GM18508 (cell line): ENCODE data around the gene TNIK.
"Not testable (repeated sequence)": the region's sequence is repeated elsewhere in the genome, so short reads cannot be mapped to it uniquely, and the experiment has no call there.

Source experiments
- ATAC-seq: cut with Tn5 transposase; IDR thresholded peaks from one replicate; pipeline ENCODE4 v1.9.1; 2021; ENCODE audit warnings: moderate number of reproducible peaks; ENCODE audit not compliant: insufficient read depth, unreplicated experiment

The TNIK gene

DNA sequence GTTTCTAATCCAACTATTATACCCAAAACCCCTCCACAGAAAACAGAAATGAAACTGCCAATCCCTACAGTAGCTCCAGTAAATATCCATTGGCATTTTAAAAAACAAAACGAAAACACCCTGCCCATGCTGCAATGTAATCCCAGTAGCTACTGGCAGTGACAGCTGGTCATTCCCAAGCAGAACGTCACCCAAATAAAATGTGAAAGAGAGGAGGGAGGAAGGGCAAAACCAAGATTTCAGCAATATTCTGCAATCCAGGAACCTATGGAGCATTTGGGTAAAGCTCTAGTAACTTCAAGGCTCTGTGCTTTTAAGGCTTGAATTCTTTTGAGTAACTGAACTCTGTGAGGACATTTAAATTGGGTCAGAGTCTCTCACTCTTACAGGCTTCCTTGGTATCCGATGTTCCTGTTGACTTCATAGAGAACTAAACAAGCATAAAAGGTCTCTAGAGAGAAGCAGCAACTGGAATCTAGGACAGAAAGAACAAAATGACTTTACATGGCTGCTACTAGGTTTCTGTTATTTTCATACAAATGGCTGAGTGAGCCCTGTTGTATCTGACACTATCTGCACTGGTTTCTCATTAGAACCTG, 136.2 kb downstream of the TNIK start:
- no peak for ATAC-seq

DNA sequence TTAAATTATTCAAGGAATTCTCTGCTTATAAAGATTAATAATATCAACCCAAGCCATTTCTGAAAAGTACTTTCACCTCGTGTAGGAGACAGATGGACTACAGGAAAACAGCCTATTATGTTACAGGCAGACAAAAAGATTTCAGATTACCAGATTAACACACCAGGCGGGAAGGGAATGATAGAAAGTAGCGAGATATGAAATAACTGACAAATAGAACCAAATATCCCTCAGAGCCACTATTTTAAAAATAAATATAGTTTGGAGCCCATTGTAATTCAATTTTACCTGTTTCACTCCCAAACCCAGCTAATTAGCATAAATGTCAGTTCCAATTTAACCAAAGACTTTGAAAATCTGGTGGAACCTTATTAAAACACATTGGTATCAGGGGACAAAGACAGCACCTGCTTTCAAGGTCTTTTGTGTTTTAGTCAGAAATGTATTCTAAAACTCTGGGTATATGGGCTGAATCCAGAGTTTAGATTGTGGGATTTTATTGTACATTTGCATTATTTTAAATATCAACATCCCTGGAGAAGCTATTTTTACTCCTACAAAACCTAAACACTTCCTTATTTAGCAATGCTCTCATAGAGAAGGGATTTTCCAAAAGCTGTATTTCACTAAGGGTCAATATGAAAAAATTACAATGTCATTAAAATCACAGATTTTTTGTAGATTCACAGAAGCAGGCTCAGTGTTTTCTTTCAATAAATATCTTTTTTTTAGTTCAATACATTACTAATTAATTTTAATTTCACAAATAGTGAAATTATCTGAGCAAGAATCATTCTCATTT, 138.4 kb downstream of the TNIK start:
- ATAC-seq = no peak

DNA sequence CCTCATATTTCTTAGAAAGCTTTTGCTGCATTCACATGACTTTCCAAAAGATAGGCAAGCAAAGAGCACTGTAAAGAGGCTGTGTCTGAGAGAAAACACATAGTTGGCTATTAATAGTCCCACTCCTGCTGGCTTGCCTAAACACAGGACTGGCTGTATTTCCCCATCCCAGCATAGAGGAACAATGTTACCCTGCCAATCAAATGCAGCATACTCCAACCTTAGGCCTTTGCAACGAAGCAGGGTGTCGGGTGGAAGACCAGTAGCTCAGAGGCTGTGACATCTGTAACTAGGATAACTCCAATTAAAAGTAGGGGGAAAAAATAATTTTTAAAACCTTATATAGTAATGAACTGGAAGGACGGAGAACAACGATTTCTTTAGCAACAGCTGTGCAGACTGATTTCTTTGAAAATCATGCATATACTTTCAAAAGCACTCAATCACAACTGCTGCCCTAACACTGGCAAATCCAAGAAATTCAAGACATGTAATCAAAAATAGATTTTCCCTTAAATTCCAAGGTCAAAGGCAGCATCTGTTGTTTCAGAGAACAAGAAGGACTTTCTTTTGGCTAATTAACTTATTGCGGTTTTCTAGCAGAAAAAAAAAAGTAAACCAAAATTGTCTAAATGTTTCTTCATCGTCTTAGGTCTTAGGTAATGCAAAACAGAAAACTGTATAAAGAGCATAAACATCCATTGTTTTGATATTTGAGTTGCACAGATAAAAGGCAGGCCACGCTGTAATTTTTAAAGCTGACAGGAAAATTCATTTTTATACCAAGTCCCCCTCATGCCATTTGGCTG, 139.3 kb downstream of the TNIK start:
- no peak for ATAC-seq

DNA sequence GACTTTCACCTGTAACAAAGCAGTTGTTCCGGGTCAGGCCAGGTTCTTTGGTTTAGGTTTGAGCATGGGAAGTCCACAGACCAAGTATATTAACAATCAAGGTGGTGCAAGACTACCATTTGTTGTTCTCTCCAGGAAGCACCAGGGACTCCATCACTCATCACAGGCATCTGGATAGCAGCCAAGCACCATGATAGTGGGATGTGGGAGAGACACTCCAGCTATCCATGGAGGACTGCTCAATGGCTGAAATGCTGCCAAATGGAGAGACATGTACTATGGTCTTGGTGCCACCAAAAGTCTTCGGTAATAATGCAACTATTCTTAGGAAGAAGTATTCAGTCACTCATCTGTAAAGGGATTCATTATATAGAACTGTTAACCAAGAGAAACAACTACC, 143.0 kb downstream of the TNIK start:
- no peak for ATAC-seq

DNA sequence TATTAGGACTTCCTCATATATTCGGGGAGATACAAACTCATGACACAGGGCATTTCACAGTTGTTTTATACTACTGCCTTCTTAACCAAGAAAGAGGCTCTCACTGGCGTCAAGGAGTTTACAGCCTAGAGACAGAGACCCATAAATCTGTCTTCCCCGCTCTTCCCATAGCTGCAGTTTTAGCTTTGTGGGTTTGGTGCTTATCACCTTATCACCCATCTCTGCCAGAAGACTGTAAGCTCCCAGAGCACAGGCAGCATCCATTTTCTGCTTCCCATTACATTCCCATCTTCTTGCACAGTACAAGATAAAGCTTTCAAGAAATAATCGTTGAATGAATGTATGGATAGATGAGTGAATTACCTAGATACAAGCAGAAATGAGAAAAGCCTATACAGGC, 144.3 kb downstream of the TNIK start:
- ATAC-seq = no peak

DNA sequence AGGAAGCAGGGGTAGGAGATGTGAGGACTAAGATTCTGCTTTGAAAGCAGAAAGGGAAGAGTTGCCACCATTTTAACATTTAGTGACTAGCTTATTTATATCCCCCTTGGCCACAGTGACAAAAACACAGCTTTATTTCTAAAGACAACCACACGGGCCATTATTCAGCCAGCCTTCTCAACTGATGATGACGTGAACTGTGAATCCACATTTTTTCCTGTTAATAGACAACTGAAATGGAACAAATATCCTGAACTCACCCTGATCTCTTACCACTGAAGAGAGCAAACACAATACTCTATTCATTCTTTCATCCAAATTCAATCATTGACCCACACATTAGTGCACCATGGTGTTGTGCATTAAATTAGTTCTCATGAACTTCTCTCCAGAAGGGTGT, 145.1 kb downstream of the TNIK start:
- ATAC-seq = no peak

DNA sequence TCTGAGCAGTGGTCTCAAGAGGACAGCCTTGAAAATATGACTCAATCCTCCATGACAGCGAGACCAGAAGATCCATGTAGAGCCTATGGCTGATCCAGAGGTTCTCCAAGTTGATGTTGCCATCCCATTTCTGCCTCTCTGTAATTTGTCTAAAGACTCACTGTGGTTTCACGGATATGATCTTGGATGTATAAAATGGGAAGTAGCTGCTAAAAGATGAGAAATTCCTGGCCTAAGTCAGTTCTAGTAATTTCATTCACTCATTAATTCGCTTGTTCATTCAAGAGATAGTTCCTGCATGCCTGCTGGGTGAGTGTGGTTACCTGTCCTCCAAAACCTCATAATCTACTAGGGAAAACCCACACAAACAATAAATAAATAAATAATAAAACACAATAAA, 145.9 kb downstream of the TNIK start:
- ATAC-seq = no peak

DNA sequence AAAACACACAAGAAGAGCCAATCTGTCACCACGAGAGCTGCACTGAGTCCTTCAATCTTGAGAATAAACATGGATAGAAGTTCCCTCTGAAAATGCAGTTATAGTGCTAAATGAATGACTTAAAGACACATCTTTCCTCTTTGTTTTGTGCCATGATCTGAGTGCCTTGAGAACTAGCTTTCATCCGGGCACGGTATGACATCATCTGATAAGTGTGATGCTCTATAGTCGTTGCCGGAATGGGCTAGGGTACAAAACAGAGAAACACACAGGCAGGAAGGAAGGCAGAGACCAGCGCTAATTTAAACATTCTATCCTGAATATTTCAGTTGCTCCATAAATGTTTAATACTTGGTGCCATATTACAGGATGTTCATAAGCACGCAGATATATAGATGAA, 146.5 kb downstream of the TNIK start:
- ATAC-seq = no peak

DNA sequence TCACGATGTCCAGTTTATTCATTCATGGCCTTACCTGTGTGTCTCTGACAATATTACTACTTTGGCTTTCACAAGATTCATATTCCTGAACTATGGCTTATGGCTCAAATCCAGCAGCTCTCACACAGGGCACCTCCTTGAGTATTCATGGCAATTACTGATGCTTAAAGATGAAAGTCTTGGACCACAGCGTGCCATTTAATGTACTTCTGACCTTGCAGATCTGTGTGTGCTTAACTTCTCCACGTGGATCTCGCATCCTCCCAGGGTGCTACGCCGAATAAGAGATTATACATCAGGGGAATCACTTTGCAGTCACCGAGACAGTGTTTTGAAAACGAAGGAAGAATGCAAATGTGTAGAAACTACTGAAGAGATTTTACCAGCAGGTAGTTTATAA, 147.5 kb downstream of the TNIK start:
- no peak for ATAC-seq

DNA sequence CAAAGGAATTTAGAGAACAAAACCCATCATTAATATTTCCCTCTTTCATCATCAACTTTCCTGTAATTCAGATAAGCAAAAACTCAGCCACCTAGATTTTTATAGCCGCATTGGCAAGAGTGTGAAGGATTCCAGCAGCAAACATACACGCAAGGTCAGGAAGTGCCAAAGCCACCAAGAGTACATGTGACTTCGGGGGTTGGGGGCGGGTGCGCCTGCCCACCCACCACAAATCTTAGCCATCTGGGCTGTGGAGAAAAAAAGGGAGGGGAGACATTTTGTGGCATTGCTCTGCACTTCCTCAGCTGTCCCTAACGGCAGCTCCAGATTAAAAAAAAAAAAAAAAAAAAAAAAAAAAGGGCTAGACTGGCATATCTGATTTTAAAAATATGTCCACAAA, 148.4 kb downstream of the TNIK start:
- ATAC-seq = no peak

DNA sequence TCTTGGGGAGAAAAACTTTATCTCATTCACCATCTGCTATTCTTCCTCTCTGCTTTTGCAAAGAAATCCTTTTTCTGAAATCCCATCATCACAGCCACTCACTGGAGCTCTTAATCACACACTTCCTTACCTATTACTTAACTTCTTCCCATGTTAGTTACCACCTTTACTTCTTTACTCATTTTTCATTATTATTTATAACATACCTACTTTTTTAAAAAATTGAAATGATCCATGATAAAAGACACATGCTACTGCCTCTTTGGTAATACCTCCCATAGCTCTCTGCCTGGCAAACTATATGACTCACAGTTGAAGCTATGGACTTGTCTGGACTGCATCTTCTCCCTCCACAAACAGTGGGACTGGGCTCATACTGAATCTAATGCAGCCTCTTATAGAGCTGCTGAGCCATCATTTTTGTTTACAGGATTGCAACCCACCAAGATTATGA, 150.3 kb downstream of the TNIK start:
- no peak for ATAC-seq

DNA sequence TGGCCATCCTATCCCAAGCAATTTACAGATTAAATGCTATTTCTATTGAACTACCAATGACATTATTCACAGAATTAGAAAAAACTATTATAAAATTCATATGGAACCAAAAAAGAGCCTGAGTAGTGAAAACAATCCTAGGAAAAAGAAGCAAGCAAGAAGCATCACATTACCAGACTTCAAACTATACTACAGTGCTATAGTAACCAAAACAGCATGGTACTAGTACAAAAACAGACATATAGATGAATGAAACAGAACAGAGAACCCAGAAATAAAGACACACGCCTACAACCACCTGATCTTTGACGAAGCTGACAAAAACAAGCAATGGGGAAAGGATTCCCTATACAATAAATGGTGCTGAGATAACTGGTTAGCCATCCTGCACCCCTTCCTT, 152.2 kb downstream of the TNIK start:
- ATAC-seq = no peak

DNA sequence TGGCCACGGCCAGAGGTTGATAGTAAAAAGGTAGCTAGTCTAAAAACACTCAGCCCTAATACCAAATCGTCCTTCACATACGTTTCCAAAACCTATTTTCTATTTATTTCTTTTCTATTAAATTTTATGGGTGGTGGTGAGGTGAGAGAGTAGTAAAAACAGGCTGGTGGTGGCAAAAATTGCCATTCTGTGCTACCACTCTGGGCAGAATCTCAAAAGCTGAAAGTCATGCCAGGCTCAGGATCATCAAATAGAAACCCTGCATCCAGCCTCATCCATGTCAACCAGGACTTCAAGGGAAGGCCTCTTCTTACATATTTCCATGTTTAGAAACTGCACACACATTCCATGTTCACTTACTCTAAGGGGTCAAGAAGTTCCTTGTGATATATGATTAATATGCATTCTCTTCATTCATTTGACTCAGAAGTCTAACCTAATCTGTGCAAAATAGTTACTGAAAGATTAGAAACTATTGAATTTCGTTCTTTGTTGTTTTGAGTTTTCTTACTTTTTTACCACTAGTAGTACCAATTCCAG, 153.1 kb downstream of the TNIK start:
- ATAC-seq = no peak

DNA sequence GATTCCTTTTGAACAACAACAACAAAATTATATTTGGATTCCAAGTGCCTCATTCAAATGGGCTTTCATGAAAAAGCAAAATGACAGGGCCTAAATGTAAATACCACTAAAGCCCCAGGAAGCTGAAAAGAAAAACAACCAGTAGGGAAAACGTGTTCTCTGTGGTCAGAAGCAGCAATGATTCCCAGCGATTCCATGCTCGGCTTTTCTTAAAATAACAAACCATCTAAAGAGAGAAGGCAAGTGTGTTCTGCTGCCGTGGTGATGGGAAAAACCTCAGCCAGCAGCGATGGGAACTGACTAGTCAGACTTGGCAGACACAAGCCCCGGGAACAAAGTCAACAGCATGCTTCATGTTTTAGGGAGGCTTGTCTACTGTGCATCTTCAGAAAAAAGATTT, 153.6 kb downstream of the TNIK start:
- ATAC-seq = no peak

DNA sequence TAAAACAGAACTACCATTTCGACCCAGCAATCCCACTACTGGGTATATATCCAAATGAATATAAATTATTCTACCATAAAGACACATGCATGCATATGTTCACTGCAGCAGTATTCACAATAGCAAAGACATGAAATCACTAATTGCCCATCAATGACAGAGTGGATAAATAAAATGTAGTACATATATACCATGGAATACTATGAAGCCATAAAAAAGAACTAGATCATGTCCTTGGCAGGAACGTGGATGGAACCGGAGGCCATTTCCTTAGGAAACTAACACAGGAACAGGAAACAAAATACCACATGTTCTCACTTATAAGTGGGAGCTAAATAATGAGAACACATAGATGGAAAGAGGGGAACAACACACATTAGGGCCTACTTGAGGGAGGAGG, 154.4 kb downstream of the TNIK start:
- ATAC-seq = not testable (repeated sequence)

DNA sequence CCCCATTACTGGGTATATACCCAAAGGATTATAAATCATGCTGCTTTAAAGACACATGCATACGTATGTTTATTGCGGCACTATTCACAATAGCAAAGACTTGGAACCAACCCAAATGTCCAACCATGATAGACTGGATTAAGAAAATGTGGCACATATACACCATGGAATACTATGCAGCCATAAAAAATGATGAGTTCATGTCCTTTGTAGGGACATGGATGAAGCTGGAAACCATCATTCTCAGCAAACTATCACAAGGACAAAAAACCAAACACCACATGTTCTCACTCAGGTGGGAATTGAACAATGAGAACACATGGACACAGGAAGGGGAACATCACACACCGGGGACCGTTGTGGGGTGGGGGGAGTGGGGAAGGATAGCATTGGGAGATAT, 155.7 kb downstream of the TNIK start:
- ATAC-seq = not testable (repeated sequence)

DNA sequence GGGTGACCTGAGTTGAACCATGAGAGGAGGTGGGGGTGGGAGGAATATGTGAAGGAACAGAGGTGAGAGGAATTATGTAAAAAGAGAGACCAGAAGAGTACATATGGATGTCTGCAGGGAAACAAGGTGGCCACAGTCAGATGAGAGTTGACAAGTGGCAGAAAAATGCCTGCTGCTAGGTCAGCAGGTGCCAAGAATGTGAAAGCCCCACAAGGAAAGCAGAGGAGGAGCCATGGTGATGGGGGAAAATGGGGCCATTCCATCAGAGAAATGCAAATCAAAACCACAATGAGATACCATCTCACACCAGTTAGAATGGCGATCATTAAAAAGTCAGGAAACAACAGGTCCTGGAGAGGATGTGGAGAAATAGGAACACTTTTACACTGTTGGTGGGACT, 156.2 kb downstream of the TNIK start:
- ATAC-seq = not testable (repeated sequence)

DNA sequence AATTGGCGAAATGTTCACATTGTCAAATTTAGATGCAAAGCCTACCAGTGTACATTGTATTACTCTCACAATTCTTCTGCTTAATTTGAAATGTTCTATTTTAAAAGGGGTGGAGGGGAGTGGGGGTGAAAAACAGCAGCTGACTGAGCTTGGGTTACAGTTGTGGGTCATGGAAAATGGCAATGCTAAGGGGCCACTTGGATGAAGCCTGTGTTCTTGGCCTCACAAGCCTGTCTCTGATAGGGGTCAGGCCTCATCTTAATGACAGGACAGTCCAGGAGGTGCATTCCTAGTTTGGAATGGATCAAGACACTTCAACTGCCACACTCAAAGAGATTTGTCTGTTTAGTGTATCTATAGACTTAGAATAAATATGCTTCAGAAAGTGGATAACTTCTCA, 158.2 kb downstream of the TNIK start:
- ATAC-seq = no peak

DNA sequence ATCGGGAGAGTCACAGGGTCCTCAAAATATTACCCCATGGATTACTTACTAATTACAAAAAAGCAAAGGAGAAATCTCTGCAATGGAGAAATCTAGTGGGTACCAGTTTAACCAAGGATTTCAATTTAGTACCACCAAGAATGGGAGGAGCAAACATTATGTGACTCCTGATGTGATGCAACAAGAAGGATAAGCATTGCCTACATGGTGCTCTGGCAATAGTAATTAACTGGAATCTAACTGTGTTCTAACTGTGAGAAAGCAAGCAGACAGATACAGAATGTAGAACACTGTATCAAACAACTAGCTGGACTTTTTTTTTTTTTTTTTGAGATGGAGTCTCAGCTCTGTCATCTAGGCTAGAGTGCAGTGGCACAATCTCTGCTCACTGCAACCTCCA, 159.2 kb downstream of the TNIK start:
- no peak for ATAC-seq

DNA sequence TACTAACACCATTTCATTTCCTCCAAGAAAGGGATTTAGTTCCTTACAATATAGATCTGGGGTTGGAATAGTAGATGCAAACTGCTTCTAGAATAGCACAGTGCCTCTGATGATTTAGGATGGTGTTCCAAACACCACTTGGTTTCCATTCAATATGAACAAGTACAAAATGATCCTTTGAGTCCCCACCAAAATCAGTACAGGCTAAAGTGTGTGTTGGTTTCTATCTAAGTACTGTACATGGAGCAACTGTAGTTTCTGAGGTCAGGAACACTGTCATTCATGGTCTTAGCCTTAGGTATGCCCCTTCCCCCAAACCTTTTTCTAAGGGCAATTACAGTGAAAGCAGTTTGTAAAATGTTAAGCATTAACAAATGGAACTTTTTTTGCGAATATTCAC, 162.3 kb downstream of the TNIK start:
- no peak for ATAC-seq

DNA sequence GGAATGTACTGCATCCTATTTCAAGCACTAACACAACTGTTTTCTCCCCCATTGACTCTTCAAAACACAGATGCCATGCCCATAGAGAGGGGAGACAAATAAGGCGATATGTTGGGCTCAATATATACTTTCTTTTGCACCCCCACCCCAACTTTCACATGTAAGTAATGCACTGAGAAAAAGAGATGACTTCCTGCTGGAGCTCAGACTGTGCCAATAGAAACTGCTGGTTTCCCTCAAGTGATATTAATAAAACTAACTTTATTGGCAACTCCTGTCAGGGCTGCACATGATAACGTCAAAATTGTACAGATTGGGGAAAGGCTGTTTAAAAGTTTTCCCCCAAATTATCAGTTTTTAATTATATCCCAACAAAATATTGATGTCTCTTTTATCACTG, 163.0 kb downstream of the TNIK start:
- ATAC-seq = no peak
